HepG2 (cell line): ENCODE measurements around the gene ZBP1. TPM values are rescaled to one million over a fixed set of nuclear protein-coding genes. Genes with fewer than 3 reads are reported as not detected.

ENCODE experiments used
- HDAC1 ChIP-seq: sonication (generic); formaldehyde crosslinking; IDR thresholded peaks from 2 replicates; pipeline ENCODE4 v1.5.1; 2020; ENCODE audit warnings: mild to moderate bottlenecking, missing genetic modification reagents
- KLF15 ChIP-seq: sonication (generic); formaldehyde crosslinking; IDR thresholded peaks from 2 replicates; pipeline ENCODE4 v1.8.1; 2023; ENCODE audit warnings: borderline replicate concordance, mild to moderate bottlenecking, inconsistent platforms, missing genetic modification reagents, mixed read lengths
- RFXAP ChIP-seq: sonication (generic); formaldehyde crosslinking; IDR thresholded peaks from 2 replicates; pipeline ENCODE4 v1.4.0; 2020; ENCODE audit warnings: missing genetic modification reagents, borderline replicate concordance
- TRIM24 ChIP-seq: sonication (generic); formaldehyde crosslinking; IDR thresholded peaks from 2 replicates; pipeline ENCODE4 v1.8.0; 2022; ENCODE audit warnings: mild to moderate bottlenecking, missing genetic modification reagents
- YEATS2 ChIP-seq: sonication (generic); formaldehyde crosslinking; IDR thresholded peaks from 2 replicates; pipeline ENCODE4 v1.4.0; 2020; ENCODE audit warnings: missing genetic modification reagents, borderline replicate concordance
- ZBTB1 ChIP-seq: sonication (generic); formaldehyde crosslinking; IDR thresholded peaks from 2 replicates; pipeline ENCODE4 v1.4.0; 2020; ENCODE audit warnings: missing genetic modification reagents, borderline replicate concordance
- ZFP82 ChIP-seq: sonication (generic); formaldehyde crosslinking; IDR thresholded peaks from 2 replicates; pipeline ENCODE4 v1.5.1; 2020; ENCODE audit warnings: mild to moderate bottlenecking, missing genetic modification reagents, borderline replicate concordance
- ZFX ChIP-seq: sonication (generic); formaldehyde crosslinking; IDR thresholded peaks from 2 replicates; pipeline ENCODE4 v1.4.0; 2020; ENCODE audit warnings: mild to moderate bottlenecking, low read depth, missing genetic modification reagents, moderate library complexity
- ZNF12 ChIP-seq: sonication (generic); formaldehyde crosslinking; IDR thresholded peaks from 2 replicates; pipeline ENCODE4 v1.5.0; 2020; ENCODE audit warnings: missing genetic modification reagents
- ZNF331 ChIP-seq: sonication (generic); formaldehyde crosslinking; IDR thresholded peaks from 2 replicates; pipeline ENCODE4 v1.4.0; 2020; ENCODE audit warnings: missing genetic modification reagents
- ZNF501 ChIP-seq: sonication (generic); formaldehyde crosslinking; IDR thresholded peaks from 2 replicates; pipeline ENCODE4 v1.5.1; 2020; ENCODE audit warnings: mild to moderate bottlenecking, moderate library complexity, missing genetic modification reagents
- ZNF598 ChIP-seq: sonication (generic); formaldehyde crosslinking; IDR thresholded peaks from 2 replicates; pipeline ENCODE4 v1.5.1; 2020; ENCODE audit warnings: mild to moderate bottlenecking, missing genetic modification reagents, borderline replicate concordance
- ZNF614 ChIP-seq: IDR thresholded peaks from 2 replicates; pipeline ENCODE4 v1.6.1; 2018; ENCODE audit warnings: missing biosample characterization, missing genetic modification reagents, inconsistent platforms, borderline replicate concordance
- ZNF720 ChIP-seq: sonication (generic); formaldehyde crosslinking; IDR thresholded peaks from 2 replicates; pipeline ENCODE4 v1.4.0; 2020; ENCODE audit warnings: missing genetic modification reagents
- ZNF782 ChIP-seq: sonication (generic); formaldehyde crosslinking; IDR thresholded peaks from 2 replicates; pipeline ENCODE4 v1.4.0; 2020; ENCODE audit warnings: missing genetic modification reagents, mild to moderate bottlenecking, borderline replicate concordance
- polyA plus RNA-seq, 8 experiments: library from polyadenylated mRNA; depleted of rRNA in 3 of 8; stranded (reverse) in 7 of 8; unstranded in 1 of 8; fragments of >200 nt; fragmentation: Illumina TruSeq in 4 of 8; extraction: Trizol in 4 of 8; gene quantifications; 2 replicates each; pipeline versions ENCODE4 v1.2.1 to v1.2.3, GENCODE V29; 2011 to 2016; ENCODE audit warnings: low read depth in 4 of 8, missing spikeins in 1 of 8, mixed read lengths in 1 of 8; ENCODE audit not compliant: insufficient read depth in 1 of 8
- total RNA-seq, 5 experiments: library from RNA; depleted of rRNA; stranded (reverse); fragments of >200 nt; fragmentation: Illumina TruSeq; extraction: Trizol; gene quantifications; 2 replicates each; pipeline ENCODE4 v1.2.3, GENCODE V29; 2016; ENCODE audit warnings: low read depth in 1 of 5
- TF ChIP-seq, protein P1 (sequence below): sonication (generic); formaldehyde crosslinking; IDR thresholded peaks from 2 replicates; pipeline ENCODE4 v1.5.0; 2020; ENCODE audit warnings: mild to moderate bottlenecking, missing genetic modification reagents
- TF ChIP-seq, protein P2 (sequence below): sonication (generic); formaldehyde crosslinking; IDR thresholded peaks from 2 replicates; pipeline ENCODE4 v1.8.1; 2023; ENCODE audit warnings: mild to moderate bottlenecking, missing genetic modification reagents
- TF ChIP-seq, protein P3 (sequence below): sonication (generic); formaldehyde crosslinking; IDR thresholded peaks from one replicate; pipeline ENCODE4 v1.5.1; 2020; ENCODE audit warnings: mild to moderate bottlenecking, missing genetic modification reagents; ENCODE audit errors: not compliant biosample characterization

The ZBP1 gene
- total and polyA plus RNA-seq, 2 of the 13 experiments (the other 11 are each of a cell fraction or from before 2014, with no cell fraction given), result not detected

DNA sequence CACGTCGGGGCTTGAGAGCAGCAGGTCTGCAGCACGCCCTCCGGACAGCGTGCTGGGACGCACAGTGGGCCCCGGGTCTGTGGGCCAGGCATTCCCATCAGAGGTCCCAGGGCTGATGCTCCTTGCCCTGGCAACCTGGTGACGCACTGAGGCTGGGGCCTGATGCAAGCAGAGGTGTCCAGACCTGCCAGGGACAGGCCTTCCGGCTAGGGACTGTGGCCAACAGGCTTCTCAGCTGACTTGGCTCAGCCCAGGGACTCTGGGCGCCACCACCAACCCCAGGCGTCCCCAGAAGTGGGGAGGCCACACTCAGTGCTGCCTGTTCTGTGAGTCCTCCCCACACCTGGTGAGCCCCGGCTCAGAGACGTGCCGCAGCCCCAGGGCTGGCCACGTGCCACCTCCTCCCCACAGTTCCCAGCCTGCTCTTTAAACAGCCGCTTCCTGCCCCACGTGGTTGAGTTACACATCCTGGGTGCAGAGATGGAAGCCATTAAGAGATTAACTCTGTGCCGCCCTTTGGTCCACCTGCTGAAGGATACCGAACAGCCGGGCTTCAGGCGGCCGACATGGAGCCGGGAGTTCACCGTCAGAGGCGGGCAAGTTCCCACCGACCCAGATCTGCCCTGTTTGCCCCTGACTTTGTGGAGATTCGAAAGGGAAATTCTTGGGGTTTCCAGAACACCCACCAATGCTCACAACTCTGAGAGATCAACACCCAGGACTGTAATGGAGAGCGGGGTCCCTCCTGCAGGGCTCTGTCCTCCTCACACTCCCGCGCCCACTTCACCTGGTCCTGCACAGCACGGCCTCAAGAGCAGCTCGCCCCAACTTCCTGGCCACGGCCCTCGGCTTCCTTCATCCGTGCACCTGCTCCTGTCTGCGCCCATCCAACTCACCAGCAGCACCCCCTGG lies 37.6 kb upstream of the ZBP1 start (continued):
- TF ChIP-seq ZBTB1 (CRISPR knock-in tag) (no peak), RFXAP (CRISPR knock-in tag) (no peak), ZNF614 (no peak), KLF15 (no peak), ZNF501 (CRISPR knock-in tag) (no peak), ZFP82 (CRISPR knock-in tag) (no peak), ZNF12 (CRISPR knock-in tag) (no peak), ZNF782 (CRISPR knock-in tag) (no peak), ZNF598 (peak; percentile 40; the same call in 1 of the 2 replicates), YEATS2 (CRISPR knock-in tag) (no peak), ZFX (CRISPR knock-in tag) (0 out of 2 replicates have a peak, but pooled peaks have one; percentile 15), ZNF720 (CRISPR knock-in tag) (no peak), HDAC1 (CRISPR knock-in tag) (no peak), ZNF331 (CRISPR knock-in tag) (no peak), TRIM24 (CRISPR knock-in tag) (no peak)
- TF ChIP-seq, protein P1, sequence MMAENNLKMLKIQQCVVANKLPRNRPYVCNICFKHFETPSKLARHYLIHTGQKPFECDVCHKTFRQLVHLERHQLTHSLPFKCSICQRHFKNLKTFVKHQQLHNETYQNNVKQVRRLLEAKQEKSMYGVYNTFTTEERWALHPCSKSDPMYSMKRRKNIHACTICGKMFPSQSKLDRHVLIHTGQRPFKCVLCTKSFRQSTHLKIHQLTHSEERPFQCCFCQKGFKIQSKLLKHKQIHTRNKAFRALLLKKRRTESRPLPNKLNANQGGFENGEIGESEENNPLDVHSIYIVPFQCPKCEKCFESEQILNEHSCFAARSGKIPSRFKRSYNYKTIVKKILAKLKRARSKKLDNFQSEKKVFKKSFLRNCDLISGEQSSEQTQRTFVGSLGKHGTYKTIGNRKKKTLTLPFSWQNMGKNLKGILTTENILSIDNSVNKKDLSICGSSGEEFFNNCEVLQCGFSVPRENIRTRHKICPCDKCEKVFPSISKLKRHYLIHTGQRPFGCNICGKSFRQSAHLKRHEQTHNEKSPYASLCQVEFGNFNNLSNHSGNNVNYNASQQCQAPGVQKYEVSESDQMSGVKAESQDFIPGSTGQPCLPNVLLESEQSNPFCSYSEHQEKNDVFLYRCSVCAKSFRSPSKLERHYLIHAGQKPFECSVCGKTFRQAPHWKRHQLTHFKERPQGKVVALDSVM, result no peak
- TF ChIP-seq, protein P2, sequence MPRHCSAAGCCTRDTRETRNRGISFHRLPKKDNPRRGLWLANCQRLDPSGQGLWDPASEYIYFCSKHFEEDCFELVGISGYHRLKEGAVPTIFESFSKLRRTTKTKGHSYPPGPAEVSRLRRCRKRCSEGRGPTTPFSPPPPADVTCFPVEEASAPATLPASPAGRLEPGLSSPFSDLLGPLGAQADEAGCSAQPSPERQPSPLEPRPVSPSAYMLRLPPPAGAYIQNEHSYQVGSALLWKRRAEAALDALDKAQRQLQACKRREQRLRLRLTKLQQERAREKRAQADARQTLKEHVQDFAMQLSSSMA (CRISPR knock-in tag), result peak; percentile 38; the same call in 1 of the 2 replicates
- TF ChIP-seq, protein P3, sequence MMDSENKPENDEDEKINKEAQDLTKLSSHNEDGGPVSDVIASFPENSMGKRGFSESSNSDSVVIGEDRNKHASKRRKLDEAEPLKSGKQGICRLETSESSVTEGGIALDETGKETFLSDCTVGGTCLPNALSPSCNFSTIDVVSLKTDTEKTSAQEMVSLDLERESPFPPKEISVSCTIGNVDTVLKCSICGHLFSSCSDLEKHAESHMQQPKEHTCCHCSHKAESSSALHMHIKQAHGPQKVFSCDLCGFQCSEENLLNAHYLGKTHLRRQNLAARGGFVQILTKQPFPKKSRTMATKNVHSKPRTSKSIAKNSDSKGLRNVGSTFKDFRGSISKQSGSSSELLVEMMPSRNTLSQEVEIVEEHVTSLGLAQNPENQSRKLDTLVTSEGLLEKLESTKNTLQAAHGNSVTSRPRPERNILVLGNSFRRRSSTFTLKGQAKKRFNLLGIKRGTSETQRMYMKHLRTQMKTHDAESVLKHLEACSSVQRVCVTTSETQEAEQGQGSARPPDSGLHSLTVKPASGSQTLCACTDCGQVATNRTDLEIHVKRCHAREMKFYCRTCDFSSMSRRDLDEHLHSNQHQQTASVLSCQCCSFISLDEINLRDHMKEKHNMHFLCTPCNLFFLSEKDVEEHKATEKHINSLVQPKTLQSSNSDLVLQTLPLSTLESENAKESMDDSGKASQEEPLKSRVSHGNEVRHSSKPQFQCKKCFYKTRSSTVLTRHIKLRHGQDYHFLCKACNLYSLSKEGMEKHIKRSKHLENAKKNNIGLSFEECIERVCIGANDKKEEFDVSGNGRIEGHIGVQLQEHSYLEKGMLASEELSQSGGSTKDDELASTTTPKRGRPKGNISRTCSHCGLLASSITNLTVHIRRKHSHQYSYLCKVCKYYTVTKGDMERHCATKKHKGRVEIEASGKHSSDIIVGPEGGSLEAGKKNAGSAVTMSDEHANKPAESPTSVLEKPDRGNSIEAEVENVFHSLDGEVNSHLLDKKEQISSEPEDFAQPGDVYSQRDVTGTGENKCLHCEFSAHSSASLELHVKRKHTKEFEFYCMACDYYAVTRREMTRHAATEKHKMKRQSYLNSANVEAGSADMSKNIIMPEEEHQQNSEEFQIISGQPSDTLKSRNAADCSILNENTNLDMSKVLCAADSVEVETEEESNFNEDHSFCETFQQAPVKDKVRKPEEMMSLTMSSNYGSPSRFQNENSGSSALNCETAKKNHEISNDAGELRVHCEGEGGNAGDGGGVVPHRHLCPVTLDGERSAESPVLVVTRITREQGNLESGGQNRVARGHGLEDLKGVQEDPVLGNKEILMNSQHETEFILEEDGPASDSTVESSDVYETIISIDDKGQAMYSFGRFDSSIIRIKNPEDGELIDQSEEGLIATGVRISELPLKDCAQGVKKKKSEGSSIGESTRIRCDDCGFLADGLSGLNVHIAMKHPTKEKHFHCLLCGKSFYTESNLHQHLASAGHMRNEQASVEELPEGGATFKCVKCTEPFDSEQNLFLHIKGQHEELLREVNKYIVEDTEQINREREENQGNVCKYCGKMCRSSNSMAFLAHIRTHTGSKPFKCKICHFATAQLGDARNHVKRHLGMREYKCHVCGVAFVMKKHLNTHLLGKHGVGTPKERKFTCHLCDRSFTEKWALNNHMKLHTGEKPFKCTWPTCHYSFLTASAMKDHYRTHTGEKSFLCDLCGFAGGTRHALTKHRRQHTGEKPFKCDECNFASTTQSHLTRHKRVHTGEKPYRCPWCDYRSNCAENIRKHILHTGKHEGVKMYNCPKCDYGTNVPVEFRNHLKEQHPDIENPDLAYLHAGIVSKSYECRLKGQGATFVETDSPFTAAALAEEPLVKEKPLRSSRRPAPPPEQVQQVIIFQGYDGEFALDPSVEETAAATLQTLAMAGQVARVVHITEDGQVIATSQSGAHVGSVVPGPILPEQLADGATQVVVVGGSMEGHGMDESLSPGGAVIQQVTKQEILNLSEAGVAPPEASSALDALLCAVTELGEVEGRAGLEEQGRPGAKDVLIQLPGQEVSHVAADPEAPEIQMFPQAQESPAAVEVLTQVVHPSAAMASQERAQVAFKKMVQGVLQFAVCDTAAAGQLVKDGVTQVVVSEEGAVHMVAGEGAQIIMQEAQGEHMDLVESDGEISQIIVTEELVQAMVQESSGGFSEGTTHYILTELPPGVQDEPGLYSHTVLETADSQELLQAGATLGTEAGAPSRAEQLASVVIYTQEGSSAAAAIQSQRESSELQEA, result no peak
